Measurements from ENCODE around the gene GLUL. TPM values are rescaled to one million over a fixed set of nuclear protein-coding genes. Genes with fewer than 3 reads are reported as not detected.

GLUL gene
- total RNA-seq, 6 experiments from 2014 or later: 184 to 493 (median 389) TPM

DNA sequence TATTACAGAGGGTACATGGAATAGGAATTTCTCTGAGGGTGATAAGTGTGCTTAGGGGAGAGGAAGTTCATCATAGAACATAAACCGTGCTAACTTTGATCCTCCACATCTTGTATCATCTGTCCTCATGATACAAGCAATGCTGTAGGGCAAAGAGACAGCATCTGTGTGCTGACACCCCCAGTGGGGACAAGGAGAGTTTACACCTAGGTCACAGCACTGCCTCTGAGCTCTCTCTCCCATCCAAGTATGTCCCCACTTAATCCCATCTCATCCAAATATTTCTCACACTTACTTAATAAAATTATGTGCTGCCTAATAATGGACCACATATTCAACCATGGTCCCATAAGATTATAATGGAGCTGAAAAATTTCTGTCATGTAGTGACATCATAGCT is 13.2 kb upstream of the GLUL start:
- H3K27ac ChIP-seq: no peak overlapping the region
- no CpG with 5 or more reads among the region's 1 CpG for WGBS (ENCODE audit: insufficient coverage, low coverage, low lambda C conversion rate, missing lambda C conversion rate)
- no peaks in the 10 kb centered on the region for H3K27me3 ChIP-seq
- intact Hi-C loops (cut with DNase I): loop anchor here in 1 of 2 donors (10.0 kb wide), 1 partner anchor 320 kb away; no protein-coding TSS in a partner anchor
- no peaks in the 10 kb centered on the region for H3K36me3 ChIP-seq
- DNase-seq (no peak), ATAC-seq (no peak)
- peaks cover 0 to 4% (median 0%) of the 10 kb centered on the region in 4 donors for H3K4me1 ChIP-seq
- no peak for TF ChIP-seq POLR2A (IDR thresholded peaks at IDR 0.05)
- TF ChIP-seq, protein P1, sequence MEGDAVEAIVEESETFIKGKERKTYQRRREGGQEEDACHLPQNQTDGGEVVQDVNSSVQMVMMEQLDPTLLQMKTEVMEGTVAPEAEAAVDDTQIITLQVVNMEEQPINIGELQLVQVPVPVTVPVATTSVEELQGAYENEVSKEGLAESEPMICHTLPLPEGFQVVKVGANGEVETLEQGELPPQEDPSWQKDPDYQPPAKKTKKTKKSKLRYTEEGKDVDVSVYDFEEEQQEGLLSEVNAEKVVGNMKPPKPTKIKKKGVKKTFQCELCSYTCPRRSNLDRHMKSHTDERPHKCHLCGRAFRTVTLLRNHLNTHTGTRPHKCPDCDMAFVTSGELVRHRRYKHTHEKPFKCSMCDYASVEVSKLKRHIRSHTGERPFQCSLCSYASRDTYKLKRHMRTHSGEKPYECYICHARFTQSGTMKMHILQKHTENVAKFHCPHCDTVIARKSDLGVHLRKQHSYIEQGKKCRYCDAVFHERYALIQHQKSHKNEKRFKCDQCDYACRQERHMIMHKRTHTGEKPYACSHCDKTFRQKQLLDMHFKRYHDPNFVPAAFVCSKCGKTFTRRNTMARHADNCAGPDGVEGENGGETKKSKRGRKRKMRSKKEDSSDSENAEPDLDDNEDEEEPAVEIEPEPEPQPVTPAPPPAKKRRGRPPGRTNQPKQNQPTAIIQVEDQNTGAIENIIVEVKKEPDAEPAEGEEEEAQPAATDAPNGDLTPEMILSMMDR (IDR thresholded peaks at IDR 0.05): no peak
- H3K4me3 ChIP-seq: no peak overlapping the region
- H3K9me3 ChIP-seq: no peaks in the 10 kb centered on the region

- intact Hi-C loops (cut with DNase I): loop anchor here in 1 of 2 donors (10.0 kb wide), 1 partner anchor 316 kb away; no protein-coding TSS in a partner anchor
- TF ChIP-seq, protein P1 (IDR thresholded peaks at IDR 0.05): no peak
- no peak for TF ChIP-seq POLR2A (IDR thresholded peaks at IDR 0.05)
- WGBS (ENCODE audit: insufficient coverage, low coverage, low lambda C conversion rate, missing lambda C conversion rate): 92% methylated on average over 4 of the region's 4 CpGs
Measured at GRCh38 chr1:182400567-182400966, 9.0 kb upstream of the GLUL start, which contains the start of gene TEDDM1. TSS of gene TEDDM1 (minus strand) at chr1:182400667. CDS start at chr1:182400485, 182 bp downstream.

DNA sequence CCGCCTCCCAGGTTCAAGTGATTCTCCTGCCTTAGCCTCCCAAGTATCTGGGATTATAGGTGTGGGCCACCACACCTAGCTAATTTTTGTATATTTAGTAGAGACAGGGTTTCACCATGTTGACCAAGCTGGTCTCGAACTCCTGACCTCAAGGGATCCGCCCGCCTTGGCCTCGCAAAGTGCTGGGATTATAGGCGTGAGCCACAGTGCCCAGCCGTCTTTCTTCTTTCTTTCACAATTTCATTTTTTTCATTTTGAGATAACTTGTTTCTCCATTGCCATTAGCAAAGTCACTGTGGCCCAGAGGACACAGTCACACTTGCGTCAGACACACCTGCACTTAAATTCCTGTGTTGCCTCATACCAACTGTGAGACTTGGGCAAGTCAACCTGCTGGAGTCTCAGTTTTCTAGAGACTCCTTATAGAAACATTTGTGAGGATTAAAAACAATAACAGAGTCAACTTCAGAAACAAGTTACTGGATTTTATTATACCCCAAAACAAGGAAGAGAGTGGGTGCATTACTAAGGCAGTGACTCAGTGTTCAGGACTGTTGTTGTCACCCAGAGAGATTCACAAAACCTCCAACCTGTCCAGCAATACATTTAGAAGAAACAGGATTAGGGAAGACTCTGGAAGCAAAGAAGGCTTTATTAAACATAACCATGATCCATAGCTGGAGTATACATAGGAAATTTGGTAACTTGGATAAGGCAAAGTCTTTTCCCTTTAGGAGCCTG is 6.2 kb upstream of the GLUL start:
- TF ChIP-seq, protein P1 (IDR thresholded peaks at IDR 0.05): no peak
- TF ChIP-seq POLR2A (IDR thresholded peaks at IDR 0.05): no peak
- Histone ChIP-seq H3K4me3 (no peak overlapping the region), H3K36me3 (no peaks in the 10 kb centered on the region), H3K27ac (no peak overlapping the region), H3K4me1 (peaks cover 0 to 3% (median 0%) of the 10 kb centered on the region in 4 donors), H3K9me3 (no peaks in the 10 kb centered on the region), H3K27me3 (no peaks in the 10 kb centered on the region)
- DNase-seq (no peak), ATAC-seq (peak in 2 of 4 donors; percentile 10 to 36)
- 54% methylated on average over 8 of the region's 8 CpGs for WGBS (ENCODE audit: insufficient coverage, low coverage, low lambda C conversion rate, missing lambda C conversion rate)
- intact Hi-C loops (cut with DNase I): loop anchor here (5.0 to 10.0 kb wide), 2 partner anchors 253 to 311 kb away; no protein-coding TSS in a partner anchor

More at GRCh38 chr1:182400567-182400966, 9.0 kb upstream of the GLUL start, which contains the start of gene TEDDM1:
- Histone ChIP-seq H3K9me3 (no peaks in the 10 kb centered on the region), H3K27me3 (no peaks in the 10 kb centered on the region), H3K27ac (no peak within 1 kb of the TSS), H3K4me1 (peaks cover 0 to 3% (median 0%) of the 10 kb centered on the region in 4 donors), H3K4me3 (no peak within 1 kb of the TSS), H3K36me3 (no peaks in the 10 kb centered on the region)
- DNase-seq (no peak), ATAC-seq (no peak)

DNA sequence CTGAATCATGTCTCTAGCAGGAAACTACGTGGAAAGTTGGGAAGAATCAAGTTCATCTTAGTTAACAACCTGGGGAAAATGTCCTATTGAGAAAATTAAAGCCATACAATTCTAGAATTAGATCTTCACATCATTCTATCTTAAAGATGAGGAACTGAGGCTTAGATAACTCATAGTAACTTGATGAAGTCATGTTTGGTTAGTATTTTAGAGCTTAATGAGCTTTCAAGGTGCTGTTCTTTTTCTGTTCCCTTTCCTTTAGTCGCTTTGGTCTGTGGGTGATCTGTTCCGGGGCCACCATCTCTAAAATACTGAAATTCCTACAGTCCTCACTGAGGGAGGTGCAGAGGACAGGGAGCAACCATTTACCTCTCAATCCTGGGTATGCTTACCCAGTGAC is 4.3 kb upstream of the GLUL start:
- H3K36me3 ChIP-seq: no peaks in the 10 kb centered on the region
- H3K9me3 ChIP-seq: no peaks in the 10 kb centered on the region
- no peak for DNase-seq
- H3K27ac ChIP-seq: no peak overlapping the region
- 67% methylated on average over 3 of the region's 3 CpGs for WGBS (ENCODE audit: insufficient coverage, low coverage, low lambda C conversion rate, missing lambda C conversion rate)
- H3K4me1 ChIP-seq: peaks cover 0 to 3% (median 0%) of the 10 kb centered on the region in 4 donors
- no peak for ATAC-seq
- no peak for TF ChIP-seq POLR2A (IDR thresholded peaks at IDR 0.05)
- TF ChIP-seq, protein P1 (IDR thresholded peaks at IDR 0.05): no peak
- intact Hi-C loops (cut with DNase I): loop anchor here (5.0 to 10.0 kb wide), 2 partner anchors 251 to 309 kb away; no protein-coding TSS in a partner anchor
- no peaks in the 10 kb centered on the region for H3K27me3 ChIP-seq
- H3K4me3 ChIP-seq: no peak overlapping the region
